A549 (cell line): Measurements from ENCODE around the gene UBQLN1. TPM values are rescaled to one million over a fixed set of nuclear protein-coding genes. Genes with fewer than 3 reads are reported as not detected.

Source experiments
- ATAC-seq, 2 experiments: fragments of 200-7000 bp in 1 of 2; fragments of >200 bp in 1 of 2; cut with Nextera tagmentation in 1 of 2; cut with Tn5 transposase in 1 of 2; 3 replicates each; pipeline versions ENCODE4 v1.8.0 to v1.9.1; 2018 to 2020; ENCODE audit warnings: mild to moderate bottlenecking in 1 of 2, moderate library complexity in 1 of 2
- CTCF ChIA-PET: fragments of 300-600 bp; sonication (Branson Sonifier 250); formaldehyde crosslinking; extraction: SDS; loops from one replicate; lab custom pipeline; 2021; ENCODE audit warnings: antibody characterized with exemption, inconsistent platforms; lab: Yijun Ruan, JAX
- POLR2A ChIA-PET: fragments of 350-600 bp; formaldehyde crosslinking; extraction: SDS; loops from one replicate; lab custom pipeline; 2021; ENCODE audit warnings: antibody characterized with exemption, inconsistent platforms; lab: Yijun Ruan, JAX
- DNase-seq, 2 experiments: peaks; one replicate each; pipeline versions ENCODE4 v3.0.0 to v3.0.0-alpha.2; 2011 to 2016; ENCODE audit warnings: low read depth in 1 of 2, low spot score in 1 of 2
- FAIRE-seq: peaks from 2 replicates; lab custom pipeline; 2011; peaks lifted over from hg19 to GRCh38; lab: Jason Lieb, UNC
- H3K27ac ChIP-seq, 2 experiments: fragments of >200 bp; sonication (Bioruptor Twin); formaldehyde crosslinking; 3 replicates each; pipeline ENCODE4 v1.5.1; 2016 to 2017
- H3K4me1 ChIP-seq: fragments of >200 bp; sonication (Bioruptor Twin); formaldehyde crosslinking; 3 replicates; pipeline ENCODE4 v1.6.1; 2016
- H3K4me2 ChIP-seq: fragments of >200 bp; sonication (Bioruptor Twin); formaldehyde crosslinking; 3 replicates; pipeline ENCODE4 v1.6.1; 2016
- H3K4me3 ChIP-seq: fragments of >200 bp; sonication (Bioruptor Twin); formaldehyde crosslinking; 3 replicates; pipeline ENCODE4 v1.5.1; 2016
- H3K9me3 ChIP-seq: fragments of >200 bp; sonication (Bioruptor Twin); formaldehyde crosslinking; 3 replicates; pipeline ENCODE4 v1.6.1; 2016
- BCL3 ChIP-seq: fragments of >200 bp; sonication (Bioruptor Twin); formaldehyde crosslinking; IDR thresholded peaks from 3 replicates; pipeline ENCODE4 v1.6.1; 2016
- CHD2 ChIP-seq: fragments of 150-350 bp; IDR thresholded peaks from 2 replicates; pipeline ENCODE4 v1.6.1; 2014; ENCODE audit warnings: low read length; ENCODE audit not compliant: partially characterized antibody
- CHD4 ChIP-seq: fragments of 200-600 bp; sonication (generic); IDR thresholded peaks from 2 replicates; pipeline ENCODE4 v1.6.1; 2016; ENCODE audit warnings: antibody characterized with exemption, mild to moderate bottlenecking, borderline replicate concordance
- CTCF ChIP-seq: fragments of >200 bp; sonication (Bioruptor Twin); formaldehyde crosslinking; IDR thresholded peaks from 3 replicates; pipeline ENCODE4 v1.5.1; 2016
- E2F6 ChIP-seq: IDR thresholded peaks from 2 replicates; pipeline ENCODE4 v1.6.1; 2012; ENCODE audit warnings: low read depth, borderline replicate concordance
- EHMT2 ChIP-seq: fragments of 200-600 bp; sonication (generic); IDR thresholded peaks from 2 replicates; pipeline ENCODE4 v1.6.1; 2016; ENCODE audit warnings: antibody characterized with exemption, low read depth, mild to moderate bottlenecking, moderate library complexity
- HDAC2 ChIP-seq: fragments of 200-600 bp; sonication (generic); IDR thresholded peaks from 2 replicates; pipeline ENCODE4 v1.6.1; 2016
- HOXB5 ChIP-seq: fragments of 250-450 bp; sonication (Bioruptor Pico); IDR thresholded peaks from 2 replicates; pipeline ENCODE4 v1.5.0; 2020; ENCODE audit warnings: mild to moderate bottlenecking, moderate library complexity
- MAX ChIP-seq: IDR thresholded peaks from 2 replicates; pipeline ENCODE4 v1.6.1; 2012
- MAZ ChIP-seq: fragments of 150-350 bp; IDR thresholded peaks from 2 replicates; pipeline ENCODE4 v1.6.1; 2014; ENCODE audit warnings: antibody characterized with exemption, low read depth, low read length, borderline replicate concordance
- NFE2L2 ChIP-seq: fragments of 150-350 bp; conservative IDR thresholded peaks from 2 replicates; pipeline ENCODE4 v1.6.1; 2014; ENCODE audit warnings: low read length
- PBX3 ChIP-seq: IDR thresholded peaks from 2 replicates; pipeline ENCODE4 v1.6.1; 2012
- RAD21 ChIP-seq, 2 experiments: fragments of >200 bp in 1 of 2; sonication (Bioruptor Twin) in 1 of 2; formaldehyde crosslinking in 1 of 2; IDR thresholded peaks in 1 of 2; conservative IDR thresholded peaks in 1 of 2; 2 replicates in 1 of 2; 3 replicates in 1 of 2; pipeline ENCODE4 v1.6.1; 2012 to 2018; ENCODE audit warnings: inconsistent platforms in 1 of 2
- RCOR1 ChIP-seq: fragments of 150-350 bp; IDR thresholded peaks from 2 replicates; pipeline ENCODE4 v1.6.1; 2014; ENCODE audit warnings: antibody characterized with exemption, low read length, low read depth
- RNF2 ChIP-seq: fragments of 200-600 bp; sonication (generic); IDR thresholded peaks from 2 replicates; pipeline ENCODE4 v1.6.1; 2016; ENCODE audit warnings: low read depth, mild to moderate bottlenecking, antibody characterized with exemption, moderate library complexity, borderline replicate concordance
- SMC3 ChIP-seq: fragments of >200 bp; sonication (Bioruptor Twin); formaldehyde crosslinking; IDR thresholded peaks from 3 replicates; pipeline ENCODE4 v1.6.1; 2018; ENCODE audit warnings: inconsistent platforms
- ZC3H11A ChIP-seq: fragments of 450-650 bp; IDR thresholded peaks from 2 replicates; pipeline ENCODE4 v1.6.1; 2014; ENCODE audit warnings: antibody characterized with exemption, mild to moderate bottlenecking
- ZSCAN20 ChIP-seq: fragments of 250-450 bp; sonication (Bioruptor Pico); IDR thresholded peaks from 2 replicates; pipeline ENCODE4 v1.8.0; 2022; ENCODE audit warnings: mild to moderate bottlenecking, moderate library complexity
- WGBS: methylation state at CpG from one replicate; pipeline ENCODE4 v1.1.6; 2017; ENCODE audit errors: missing lambda C conversion rate; 5-methylcytosine and 5-hydroxymethylcytosine counted together
- polyA plus RNA-seq, 4 experiments: library from polyadenylated mRNA; depleted of rRNA in 3 of 4; stranded (reverse); fragments of >200 nt; fragmentation: RNase III in 1 of 4; extraction: RNeasy Plus Mini Kit Qiagen cat#74134 plus additional on column Dnase treatment in 1 of 4; gene quantifications; 2 replicates in 3 of 4; 3 replicates in 1 of 4; pipeline ENCODE4 v1.2.3, GENCODE V29; 2011 to 2017

The UBQLN1 gene
- polyA plus RNA-seq, 2 of the 4 experiments (the other 2 are of a cell fraction), result 93.5 to 187 TPM

- ChIA-PET CTCF (interaction anchor here (0.7 to 3.5 kb wide), 16 partner anchors 9 to 451 kb away, joined by 3 to 28 read pairs (median 4); no protein-coding TSS in a partner anchor), POLR2A (interaction anchor here (2.1 kb wide), 1 partner anchor 58 kb away, joined by 6 read pairs; the partner anchor contains the start of gene UBQLN1)
- FAIRE-seq (no peak), ATAC-seq (peak; percentile 45 to 49; a peak in 3 of 6 replicates), DNase-seq (no peak)
- WGBS, result 76% methylated on average over 4 of the region's 4 CpGs
- Histone ChIP-seq H3K9me3 (0 out of 3 replicates have a peak, but pooled peaks cover 2% of the 10 kb centered on the region), H3K27ac (no peak overlapping the region), H3K4me3 (no peak overlapping the region), H3K4me2 (no peak overlapping the region), H3K4me1 (no peaks in the 10 kb centered on the region)
- TF ChIP-seq ZSCAN20 (CRISPR knock-in tag) (no peak), CHD4 (no peak), NFE2L2 (no peak), BCL3 (no peak), RNF2 (no peak), RCOR1 (no peak), ZC3H11A (no peak), MAZ (no peak), EHMT2 (no peak), CHD2 (no peak), HDAC2 (no peak), MAX (no peak), E2F6 (no peak)
These were observed 58.2 kb downstream of the UBQLN1 start for GRCh38 chr9:83649515-83649914.

- no peak for FAIRE-seq
- peak; percentile 63 to 64 for DNase-seq
- peak; percentile 83 to 92; a peak in 5 of 6 replicates for ATAC-seq
- Histone ChIP-seq H3K4me1 (no peaks in the 10 kb centered on the region), H3K4me3 (no peak overlapping the region), H3K9me3 (0 out of 3 replicates have a peak, but pooled peaks cover 2% of the 10 kb centered on the region), H3K27ac (no peak overlapping the region), H3K4me2 (no peak overlapping the region)
- CTCF ChIA-PET, result interaction anchor here (0.6 to 3.5 kb wide), 19 partner anchors 9 to 450 kb away, joined by 3 to 28 read pairs (median 4); partner anchors contain the start of gene IDNK
- TF ChIP-seq CTCF (peak; percentile 77), SMC3 (peak; percentile 73), HOXB5 (CRISPR knock-in tag) (no peak), RAD21 (conservative IDR thresholded peaks at IDR 0.05 in 1 of 2, IDR thresholded peaks at IDR 0.05 in 1 of 2) (peak; percentile 60 to 68; a peak in 4 of 5 replicates), PBX3 (no peak)
- POLR2A ChIA-PET, result interaction anchor here (2.1 kb wide), 1 partner anchor 59 kb away, joined by 6 read pairs; the partner anchor contains the start of gene UBQLN1
- WGBS, result 20% methylated on average over 7 of the region's 8 CpGs
These were observed 58.7 kb downstream of the UBQLN1 start for GRCh38 chr9:83649080-83649479.
